Mononuclear cell (primary cell): Measurements from ENCODE around the gene GSE1. TPM values are rescaled to one million over a fixed set of nuclear protein-coding genes. Genes with fewer than 3 reads are reported as not detected.

ENCODE experiments used
- H3K27me3 ChIP-seq: 2 replicates; pipeline ENCODE4 v1.6.0; 2011; ENCODE audit warnings: low read length, control low read depth; ENCODE audit not compliant: insufficient read depth
- H3K4me1 ChIP-seq: 2 replicates; pipeline ENCODE4 v1.5.1; 2011; ENCODE audit warnings: mild to moderate bottlenecking, low read length, control low read depth; ENCODE audit not compliant: insufficient read depth
- H3K4me3 ChIP-seq: 2 replicates; pipeline ENCODE4 v1.5.1; 2011; ENCODE audit warnings: mild to moderate bottlenecking, low read length, moderate library complexity
- H3K9me3 ChIP-seq: 2 replicates; pipeline ENCODE4 v1.5.1; 2011; ENCODE audit warnings: low read depth, mild to moderate bottlenecking, control low read depth, low read length
- total RNA-seq: library from RNA; depleted of rRNA; stranded (reverse); fragments of >200 nt; gene quantifications from one replicate; pipeline ENCODE4 v1.2.3, GENCODE V29; 2012

The GSE1 gene
- total RNA-seq, 1 donor: 34.3 TPM

DNA sequence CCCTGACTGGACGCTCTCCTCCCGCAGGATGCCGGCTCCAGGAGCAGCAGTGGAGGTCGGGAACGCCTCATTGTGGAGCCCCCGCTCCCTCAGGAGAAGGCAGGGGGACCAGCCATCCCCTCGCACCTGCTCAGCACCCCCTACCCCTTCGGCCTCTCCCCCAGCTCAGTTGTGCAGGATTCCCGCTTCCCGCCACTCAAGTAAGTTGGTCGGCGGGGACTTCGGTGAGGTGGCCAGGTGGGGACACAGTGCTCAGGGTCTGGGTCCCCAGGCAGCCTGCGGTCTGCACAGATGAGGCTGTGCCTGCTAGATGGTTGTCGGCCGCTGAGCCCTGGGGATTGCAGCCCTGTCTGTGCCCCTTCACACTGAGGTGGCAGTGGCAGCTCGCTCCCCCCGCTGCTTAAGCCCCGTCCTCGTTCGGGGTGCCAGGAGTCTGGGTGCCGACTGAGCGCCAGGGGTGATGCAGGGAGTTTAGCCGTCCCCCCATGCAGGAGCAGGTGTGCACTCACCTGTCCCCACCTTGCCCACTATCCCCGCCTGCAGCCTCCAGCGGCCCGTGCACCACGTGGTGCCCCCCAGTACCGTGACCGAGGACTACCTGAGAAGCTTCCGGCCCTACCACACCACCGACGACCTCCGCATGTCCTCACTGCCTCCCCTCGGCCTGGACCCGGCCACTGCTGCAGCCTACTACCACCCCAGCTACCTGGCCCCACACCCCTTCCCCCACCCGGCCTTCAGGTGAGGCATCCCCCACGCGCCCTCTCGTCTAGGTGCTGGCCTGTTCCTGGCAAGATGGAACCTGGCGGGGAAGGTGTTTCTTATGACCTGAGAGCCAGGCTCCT lies 41.4 kb downstream of the GSE1 start:
- no peaks in the 10 kb centered on the region for H3K4me1 ChIP-seq
- no peaks in the 10 kb centered on the region for H3K27me3 ChIP-seq
- H3K9me3 ChIP-seq: no peaks in the 10 kb centered on the region
- no peak overlapping the region for H3K4me3 ChIP-seq

DNA sequence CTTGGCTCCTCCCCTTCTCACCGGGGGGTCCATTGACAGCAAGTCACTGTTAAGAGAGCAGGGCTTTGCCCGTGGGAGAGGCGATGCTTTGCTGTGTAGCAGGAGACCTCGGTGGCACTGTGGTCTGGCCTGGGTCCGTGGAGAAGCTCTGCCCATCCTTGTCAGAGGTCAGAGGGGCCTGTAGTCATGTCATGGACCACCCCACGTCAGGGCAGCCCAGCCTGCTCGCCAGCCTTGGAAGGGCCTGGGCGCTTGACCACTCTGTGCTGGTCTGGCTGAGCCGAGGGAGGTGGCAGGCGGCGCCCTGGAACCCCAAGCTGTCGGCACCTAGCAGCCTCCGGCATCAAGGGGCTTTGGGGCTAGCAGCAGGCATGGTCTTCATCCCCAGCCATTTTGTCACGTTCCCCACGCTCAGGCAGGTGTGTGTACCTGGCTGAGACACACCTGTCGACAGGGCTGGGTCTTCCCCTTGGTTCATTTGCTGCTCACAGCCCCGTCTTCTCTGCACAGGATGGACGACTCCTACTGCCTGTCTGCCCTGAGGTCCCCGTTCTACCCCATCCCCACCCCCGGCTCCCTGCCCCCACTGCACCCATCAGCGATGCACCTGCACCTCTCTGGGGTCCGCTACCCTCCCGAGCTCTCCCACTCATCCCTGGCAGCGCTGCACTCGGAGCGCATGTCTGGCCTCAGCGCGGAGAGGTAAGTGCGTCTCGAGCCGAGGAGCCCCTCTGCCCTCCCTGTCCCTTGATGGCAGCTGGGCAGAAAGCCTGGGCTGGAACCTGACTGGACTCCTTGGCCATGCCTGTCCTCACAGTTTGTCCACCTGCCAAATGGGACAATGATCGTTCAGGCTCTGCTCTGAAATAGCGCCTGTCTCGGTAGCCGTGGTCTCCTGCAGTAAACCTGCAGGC lies 42.4 kb downstream of the GSE1 start:
- Histone ChIP-seq H3K9me3 (no peaks in the 10 kb centered on the region), H3K27me3 (no peaks in the 10 kb centered on the region)

DNA sequence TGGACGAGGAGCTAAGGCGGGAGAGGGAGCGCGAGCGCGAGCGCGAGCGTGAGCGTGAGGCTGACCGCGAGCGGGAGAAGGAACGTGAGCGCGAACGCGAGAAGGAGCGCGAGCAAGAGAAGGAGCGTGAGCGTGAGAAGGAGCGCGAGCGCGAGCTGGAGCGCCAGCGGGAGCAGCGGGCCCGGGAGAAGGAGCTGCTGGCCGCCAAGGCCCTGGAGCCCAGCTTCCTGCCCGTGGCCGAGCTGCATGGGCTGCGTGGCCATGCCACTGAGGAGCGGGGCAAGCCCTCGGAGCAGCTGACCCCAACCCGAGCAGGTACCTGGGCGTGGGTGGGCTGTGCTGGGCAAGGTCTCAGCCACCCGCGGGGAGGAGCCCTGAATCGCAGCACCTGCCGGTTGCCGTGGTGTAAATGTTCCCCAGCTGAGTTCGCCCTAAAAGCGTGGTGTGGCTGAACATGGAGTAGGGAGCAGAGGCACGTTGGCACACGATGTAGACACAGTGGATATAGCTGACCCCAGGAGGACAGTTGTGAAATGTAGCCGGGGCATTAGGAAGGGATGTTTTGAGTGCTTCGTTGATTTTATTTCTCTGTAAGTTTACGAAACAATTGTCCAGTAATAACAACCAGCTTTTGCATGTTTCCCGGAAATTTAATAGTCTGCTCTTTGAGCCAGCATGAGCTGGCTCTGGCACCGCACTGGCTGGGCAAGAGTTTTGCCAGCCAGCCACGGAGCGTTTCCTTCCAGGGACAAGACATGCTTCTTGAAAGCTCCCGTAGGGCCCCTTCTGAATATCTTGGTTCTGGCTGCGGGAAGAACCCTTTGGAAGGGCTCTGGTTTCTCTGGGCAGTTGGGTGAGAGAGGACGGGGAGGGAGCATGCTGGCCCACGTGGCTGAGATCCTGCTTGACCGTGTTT lies 43.5 kb downstream of the GSE1 start:
- no peaks in the 10 kb centered on the region for H3K4me1 ChIP-seq
- no peaks in the 10 kb centered on the region for H3K27me3 ChIP-seq
- H3K9me3 ChIP-seq: no peaks in the 10 kb centered on the region
- H3K4me3 ChIP-seq: no peak overlapping the region

More for the DNA sequence above, 42.4 kb downstream of the GSE1 start:
- no peaks in the 10 kb centered on the region for H3K4me1 ChIP-seq
- H3K4me3 ChIP-seq: no peak overlapping the region

DNA sequence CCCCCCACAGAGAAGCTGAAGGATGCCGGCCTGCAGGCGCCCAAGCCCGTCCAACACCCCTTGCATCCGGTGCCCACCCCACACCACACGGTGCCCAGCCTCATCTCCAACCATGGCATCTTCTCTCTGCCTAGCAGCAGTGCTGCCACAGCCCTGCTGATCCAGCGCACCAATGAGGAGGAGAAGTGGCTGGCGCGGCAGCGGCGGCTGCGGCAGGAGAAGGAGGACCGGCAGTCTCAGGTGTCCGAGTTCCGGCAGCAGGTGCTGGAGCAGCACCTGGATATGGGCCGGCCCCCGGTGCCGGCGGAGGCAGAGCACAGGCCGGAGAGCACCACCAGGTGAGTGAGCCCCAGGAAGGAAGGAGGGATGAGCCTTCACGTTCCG lies 44.1 kb downstream of the GSE1 start:
- Histone ChIP-seq H3K4me1 (no peaks in the 10 kb centered on the region), H3K27me3 (no peaks in the 10 kb centered on the region), H3K9me3 (no peaks in the 10 kb centered on the region), H3K4me3 (no peak overlapping the region)

GRCh38 chr16:85657996-85658395 lies 44.9 kb downstream of the GSE1 start:
- Histone ChIP-seq H3K4me1 (no peaks in the 10 kb centered on the region), H3K9me3 (no peaks in the 10 kb centered on the region), H3K27me3 (no peaks in the 10 kb centered on the region), H3K4me3 (no peak overlapping the region)

DNA sequence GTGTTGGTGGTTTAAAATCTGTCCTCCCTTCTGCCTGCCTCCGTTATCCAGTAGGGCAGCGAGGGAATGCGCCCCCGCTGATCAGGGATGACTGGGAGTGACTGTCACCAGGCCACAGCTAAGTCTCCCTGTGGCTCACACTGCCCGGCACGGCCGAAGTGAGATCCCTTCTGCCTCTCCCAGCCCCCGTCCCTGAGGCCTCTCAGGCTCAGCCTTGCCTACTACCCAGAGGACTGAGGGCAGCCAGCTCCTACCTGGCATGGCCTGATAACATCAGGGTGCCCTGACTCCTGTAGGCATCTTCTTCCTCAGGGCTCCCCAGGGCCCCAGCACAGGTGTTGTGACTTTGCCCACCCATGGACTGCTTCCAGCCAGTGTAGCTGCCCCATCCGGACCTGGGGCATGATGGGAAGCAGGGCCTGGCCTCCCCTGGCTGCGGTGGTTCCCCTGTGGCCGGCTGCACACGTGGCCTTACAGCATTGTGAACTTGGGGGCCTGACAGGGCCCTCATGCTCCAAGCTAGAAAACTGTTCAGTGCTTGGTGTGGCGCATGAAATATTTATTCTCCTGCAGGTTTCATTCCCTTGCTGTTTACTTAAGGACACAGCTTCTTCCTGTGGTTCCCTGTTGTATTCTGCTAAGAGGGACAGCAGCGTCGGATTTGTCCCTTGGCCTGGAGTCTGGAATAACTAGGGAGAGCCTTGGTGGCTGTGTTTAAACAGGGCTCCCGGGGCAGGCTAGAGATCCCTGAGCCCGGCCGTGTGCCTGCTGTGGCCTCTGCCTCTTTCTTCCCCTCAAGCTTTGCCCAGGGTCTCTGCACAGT lies 45.6 kb downstream of the GSE1 start:
- Histone ChIP-seq H3K27me3 (no peaks in the 10 kb centered on the region), H3K4me3 (no peak overlapping the region), H3K4me1 (no peaks in the 10 kb centered on the region), H3K9me3 (no peaks in the 10 kb centered on the region)

GRCh38 chr16:85659336-85659735 lies 46.2 kb downstream of the GSE1 start:
- Histone ChIP-seq H3K27me3 (no peaks in the 10 kb centered on the region), H3K4me1 (no peaks in the 10 kb centered on the region), H3K9me3 (no peaks in the 10 kb centered on the region), H3K4me3 (no peak overlapping the region)

- H3K27me3 ChIP-seq: no peaks in the 10 kb centered on the region
- H3K4me3 ChIP-seq: no peak overlapping the region
Observed at GRCh38 chr16:85659805-85660511, 46.8 kb downstream of the GSE1 start.

GRCh38 chr16:85660843-85661739 lies 48.0 kb downstream of the GSE1 start:
- H3K9me3 ChIP-seq: no peaks in the 10 kb centered on the region
- no peaks in the 10 kb centered on the region for H3K27me3 ChIP-seq
- H3K4me3 ChIP-seq: no peak overlapping the region

More at GRCh38 chr16:85659805-85660511, 46.8 kb downstream of the GSE1 start:
- Histone ChIP-seq H3K4me1 (no peaks in the 10 kb centered on the region), H3K9me3 (no peaks in the 10 kb centered on the region)

DNA sequence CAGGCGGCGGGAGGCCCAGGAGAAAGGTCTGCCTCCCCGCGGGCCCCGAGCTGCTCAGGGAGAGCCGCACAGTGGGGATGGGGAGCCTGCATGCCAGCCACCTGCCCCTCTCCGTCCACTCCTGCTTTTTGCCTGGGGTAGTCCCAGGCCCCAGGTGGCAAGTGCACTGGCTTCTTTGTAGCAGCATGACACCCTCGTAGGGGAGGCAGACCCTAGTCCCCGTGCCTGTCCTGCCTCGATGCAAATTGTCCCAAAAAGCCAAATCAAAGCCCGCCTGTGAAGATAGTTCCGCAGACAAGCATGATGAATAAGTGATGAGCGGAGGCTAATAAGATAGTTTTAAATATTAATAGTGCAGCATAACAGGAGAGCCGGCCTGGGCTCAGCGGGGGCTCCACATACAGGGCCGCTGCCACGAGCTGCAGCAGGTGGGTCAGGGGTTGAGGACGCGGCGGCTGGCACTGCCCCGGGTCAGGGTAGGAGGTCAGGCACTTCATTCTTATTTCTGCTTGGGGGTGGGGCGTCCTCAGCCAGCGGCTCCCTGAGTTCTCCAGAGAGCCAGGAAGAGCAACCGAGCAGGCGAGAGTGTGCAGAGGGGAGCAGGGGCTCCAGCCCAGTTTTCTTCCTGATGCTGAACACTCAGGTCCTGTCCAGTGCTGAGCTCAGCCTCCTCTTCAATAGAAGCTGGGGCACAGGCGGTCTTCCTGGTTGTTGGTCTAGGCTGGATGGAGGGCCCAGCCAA lies 48.8 kb downstream of the GSE1 start:
- Histone ChIP-seq H3K9me3 (no peaks in the 10 kb centered on the region), H3K4me3 (no peak overlapping the region), H3K4me1 (no peaks in the 10 kb centered on the region), H3K27me3 (no peaks in the 10 kb centered on the region)

More at GRCh38 chr16:85660843-85661739, 48.0 kb downstream of the GSE1 start:
- no peaks in the 10 kb centered on the region for H3K4me1 ChIP-seq

GRCh38 chr16:85662482-85662812 lies 49.3 kb downstream of the GSE1 start:
- Histone ChIP-seq H3K9me3 (no peaks in the 10 kb centered on the region), H3K4me3 (no peak overlapping the region), H3K27me3 (no peaks in the 10 kb centered on the region)

More at GRCh38 chr16:85662482-85662812, 49.3 kb downstream of the GSE1 start:
- no peaks in the 10 kb centered on the region for H3K4me1 ChIP-seq
